ENCODE measurements around the gene VHLL. TPM values are rescaled to one million over a fixed set of nuclear protein-coding genes. Genes with fewer than 3 reads are reported as not detected.

VHLL gene
- total and polyA plus RNA-seq, 7 donors = not detected

DNA sequence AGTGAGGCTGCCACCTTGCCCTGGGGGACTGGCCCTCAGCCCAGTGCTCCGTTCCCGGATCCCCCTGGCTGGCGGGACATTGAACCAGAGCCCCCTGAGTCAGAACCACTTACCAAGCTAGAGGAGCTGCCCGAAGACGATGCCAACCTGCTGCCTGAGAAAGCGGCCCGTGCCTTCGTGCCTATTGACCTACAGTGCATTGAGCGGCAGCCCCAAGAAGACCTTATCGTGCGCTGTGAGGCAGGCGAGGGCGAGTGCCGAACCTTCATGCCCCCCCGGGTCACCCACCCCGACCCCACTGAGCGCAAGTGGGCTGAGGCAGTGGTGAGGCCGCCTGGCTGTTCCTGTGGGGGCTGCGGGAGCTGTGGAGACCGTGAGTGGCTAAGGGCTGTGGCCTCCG is 13.7 kb downstream of the VHLL start:
- TF ChIP-seq, protein P1, sequence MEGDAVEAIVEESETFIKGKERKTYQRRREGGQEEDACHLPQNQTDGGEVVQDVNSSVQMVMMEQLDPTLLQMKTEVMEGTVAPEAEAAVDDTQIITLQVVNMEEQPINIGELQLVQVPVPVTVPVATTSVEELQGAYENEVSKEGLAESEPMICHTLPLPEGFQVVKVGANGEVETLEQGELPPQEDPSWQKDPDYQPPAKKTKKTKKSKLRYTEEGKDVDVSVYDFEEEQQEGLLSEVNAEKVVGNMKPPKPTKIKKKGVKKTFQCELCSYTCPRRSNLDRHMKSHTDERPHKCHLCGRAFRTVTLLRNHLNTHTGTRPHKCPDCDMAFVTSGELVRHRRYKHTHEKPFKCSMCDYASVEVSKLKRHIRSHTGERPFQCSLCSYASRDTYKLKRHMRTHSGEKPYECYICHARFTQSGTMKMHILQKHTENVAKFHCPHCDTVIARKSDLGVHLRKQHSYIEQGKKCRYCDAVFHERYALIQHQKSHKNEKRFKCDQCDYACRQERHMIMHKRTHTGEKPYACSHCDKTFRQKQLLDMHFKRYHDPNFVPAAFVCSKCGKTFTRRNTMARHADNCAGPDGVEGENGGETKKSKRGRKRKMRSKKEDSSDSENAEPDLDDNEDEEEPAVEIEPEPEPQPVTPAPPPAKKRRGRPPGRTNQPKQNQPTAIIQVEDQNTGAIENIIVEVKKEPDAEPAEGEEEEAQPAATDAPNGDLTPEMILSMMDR (IDR thresholded peaks at IDR 0.05) = no peak
- DNase-seq (no peak), ATAC-seq (no peak)
- intact Hi-C loops (cut with DNase I) = no loop called here
- H3K9me3 ChIP-seq = no peaks in the 10 kb centered on the region
- WGBS, 3 donors = 87 to 95% (median 92%) methylated on average over 20 to 21 of the region's 21 CpGs
- no peak overlapping the region for H3K27ac ChIP-seq
- no peaks in the 10 kb centered on the region for H3K27me3 ChIP-seq (ENCODE audit: insufficient read depth in 3 of 3, low read length in 2 of 3)
- H3K4me1 ChIP-seq = peaks cover 21% of the 10 kb centered on the region
- H3K36me3 ChIP-seq (ENCODE audit: insufficient read depth in 1 of 2, low read depth in 1 of 2) = peaks cover 0 to 37% of the 10 kb centered on the region in 2 donors
- no peak overlapping the region for H3K4me3 ChIP-seq

DNA sequence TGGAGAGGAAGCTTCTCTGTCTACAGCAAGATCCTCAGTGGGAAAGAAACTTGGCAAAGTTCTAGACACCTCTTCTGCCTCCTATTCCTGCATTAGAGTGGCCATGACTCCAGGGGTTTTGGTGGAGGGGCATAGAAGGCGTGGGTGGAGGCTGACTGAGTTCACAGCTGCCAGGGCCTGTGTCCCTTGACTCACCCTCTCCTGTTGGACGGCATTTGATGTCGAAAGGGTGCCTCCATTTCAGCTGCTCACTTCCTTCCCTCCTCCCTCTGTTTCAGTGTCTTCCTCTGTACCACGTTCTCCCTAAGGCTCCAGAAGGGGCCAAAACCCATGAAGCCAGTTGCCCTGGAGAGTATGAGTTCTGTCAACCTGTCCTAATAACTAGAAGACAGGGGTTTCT is 14.3 kb downstream of the VHLL start:
- Histone ChIP-seq H3K4me1 (peaks cover 28% of the 10 kb centered on the region), H3K27ac (no peak overlapping the region), H3K9me3 (no peaks in the 10 kb centered on the region), H3K4me3 (no peak overlapping the region), H3K36me3 (ENCODE audit: insufficient read depth in 1 of 2, low read depth in 1 of 2) (peaks cover 0 to 36% of the 10 kb centered on the region in 2 donors), H3K27me3 (ENCODE audit: insufficient read depth in 3 of 3, low read length in 2 of 3) (no peaks in the 10 kb centered on the region)
- WGBS, 3 donors = 71 to 89% (median 86%) methylated on average over 4 of the region's 4 CpGs
- intact Hi-C loops (cut with DNase I) = no loop called here
- DNase-seq (no peak), ATAC-seq (no peak)
- TF ChIP-seq, protein P1 (IDR thresholded peaks at IDR 0.05) = no peak

DNA sequence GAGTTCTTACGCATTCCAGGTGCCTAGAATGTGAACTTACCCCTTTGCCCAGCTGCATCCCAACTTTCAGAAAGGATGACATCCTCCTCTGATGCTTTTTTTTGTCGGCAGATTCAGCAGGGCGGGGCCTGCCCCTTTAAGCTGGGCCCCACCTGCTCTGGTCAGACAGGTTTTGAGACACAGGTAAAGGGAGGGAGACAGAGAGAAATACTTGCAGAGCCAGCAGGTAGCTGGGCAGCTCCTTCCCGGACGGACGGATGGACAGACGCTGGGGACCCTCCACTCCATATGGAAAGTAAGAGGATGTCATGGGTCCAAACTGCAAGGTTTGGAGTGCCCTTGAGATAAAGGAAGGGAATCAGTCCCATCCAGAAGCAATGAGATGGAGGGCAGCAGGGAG is 15.0 kb downstream of the VHLL start, which contains the start of gene TMEM79:
TSS of gene TMEM79 (plus strand) at position 214 of the 400 bp plus-strand sequence. CDS start 902 bp downstream, outside the sequence.
- no peak for DNase-seq
- peaks cover 0 to 30% of the 10 kb centered on the region in 2 donors for H3K36me3 ChIP-seq (ENCODE audit: insufficient read depth in 1 of 2, low read depth in 1 of 2)
- no peak for ATAC-seq
- H3K4me3 ChIP-seq = peak within 1 kb of the TSS; percentile 85
- WGBS, 3 donors = 87 to 93% (median 93%) methylated on average over 7 of the region's 7 CpGs
- peak within 1 kb of the TSS; percentile 92 for H3K27ac ChIP-seq
- TF ChIP-seq, protein P1 (IDR thresholded peaks at IDR 0.05) = no peak
- H3K27me3 ChIP-seq (ENCODE audit: insufficient read depth in 3 of 3, low read length in 2 of 3) = no peaks in the 10 kb centered on the region
- intact Hi-C loops (cut with DNase I) = no loop called here
- H3K4me1 ChIP-seq = peaks cover 33% of the 10 kb centered on the region
- H3K9me3 ChIP-seq = no peaks in the 10 kb centered on the region

DNA sequence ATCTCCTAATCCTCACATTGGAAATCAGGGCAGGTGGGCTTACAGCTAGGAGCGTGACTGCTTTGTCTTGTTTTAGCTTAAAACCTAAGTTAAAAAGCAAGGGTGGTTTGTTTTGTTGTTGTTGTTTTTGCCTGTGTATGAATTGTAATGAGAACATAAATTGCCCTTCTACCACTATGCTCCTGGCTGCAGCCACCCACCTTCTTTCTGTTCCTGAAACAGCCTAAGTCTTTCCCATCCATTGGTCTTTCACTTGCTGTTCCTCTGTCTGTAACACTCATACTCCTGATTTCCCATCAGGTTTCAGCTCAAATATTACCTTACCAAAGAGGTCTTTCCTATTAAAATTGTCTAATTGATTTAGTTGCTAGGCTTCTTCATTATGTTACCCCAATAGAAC is 15.6 kb downstream of the VHLL start:
- intact Hi-C loops (cut with DNase I) = no loop called here
- Histone ChIP-seq H3K4me3 (peak overlapping the region; percentile 85), H3K36me3 (ENCODE audit: insufficient read depth in 1 of 2, low read depth in 1 of 2) (peaks cover 0 to 30% of the 10 kb centered on the region in 2 donors), H3K27me3 (ENCODE audit: insufficient read depth in 3 of 3, low read length in 2 of 3) (no peaks in the 10 kb centered on the region), H3K27ac (peak overlapping the region; percentile 92), H3K4me1 (peaks cover 33% of the 10 kb centered on the region), H3K9me3 (no peaks in the 10 kb centered on the region)
- DNase-seq (no peak), ATAC-seq (no peak)
- TF ChIP-seq, protein P1 (IDR thresholded peaks at IDR 0.05) = no peak
- WGBS, 3 donors = 67 to 77% (median 72%) methylated on average over 1 of the region's 1 CpG

Measured in psoas muscle (tissue), 8 donors.